Liver (tissue), 9 donors: ENCODE measurements around the gene SLIT3. TPM values are rescaled to one million over a fixed set of nuclear protein-coding genes. Genes with fewer than 3 reads are reported as not detected.

Source experiments
- DNase-seq: peaks from one replicate; pipeline ENCODE4 v3.0.0-alpha.2; 2017; ENCODE audit warnings: low spot score
- H3K27ac ChIP-seq, 2 donors: one replicate each; pipeline ENCODE4 v1.7.0; 2013; ENCODE audit warnings: inconsistent platforms in 2 of 2, low read length in 2 of 2, control low read depth in 1 of 2, low read depth in 1 of 2, mild to moderate bottlenecking in 1 of 2
- H3K27me3 ChIP-seq, 4 donors: one replicate each; pipeline versions ENCODE4 v1.6.1 to v1.7.0; 2013; ENCODE audit warnings: low read length in 3 of 4, inconsistent platforms in 1 of 4, mild to moderate bottlenecking in 1 of 4, moderate library complexity in 1 of 4; ENCODE audit not compliant: control insufficient read depth in 4 of 4, insufficient read depth in 4 of 4
- H3K36me3 ChIP-seq, 4 donors: one replicate each; pipeline versions ENCODE4 v1.6.1 to v1.7.0; 2013; ENCODE audit warnings: low read length in 3 of 4, mild to moderate bottlenecking in 3 of 4, low read depth in 1 of 4, moderate library complexity in 1 of 4; ENCODE audit not compliant: control insufficient read depth in 4 of 4, insufficient read depth in 3 of 4
- H3K4me1 ChIP-seq, 4 donors: one replicate each; pipeline versions ENCODE4 v1.6.1 to v1.7.0; 2013; ENCODE audit warnings: low read length in 3 of 4, mild to moderate bottlenecking in 3 of 4, moderate library complexity in 1 of 4; ENCODE audit not compliant: control insufficient read depth in 4 of 4, insufficient read depth in 4 of 4
- H3K4me3 ChIP-seq, 3 donors: one replicate each; pipeline versions ENCODE4 v1.6.1 to v1.7.0; 2013; ENCODE audit warnings: low read length in 3 of 3, control low read depth in 1 of 3, low read depth in 1 of 3, mild to moderate bottlenecking in 1 of 3
- H3K9ac ChIP-seq, 2 donors: one replicate each; pipeline ENCODE4 v1.7.0; 2013; ENCODE audit warnings: low read length in 2 of 2, mild to moderate bottlenecking in 2 of 2, moderate library complexity in 2 of 2, control low read depth in 1 of 2, low read depth in 1 of 2
- H3K9me3 ChIP-seq, 4 donors: one replicate each; pipeline versions ENCODE4 v1.6.1 to v1.7.0; 2013; ENCODE audit warnings: low read length in 3 of 4; ENCODE audit not compliant: control insufficient read depth in 4 of 4
- EGR1 ChIP-seq, 2 donors: IDR thresholded peaks; 2 replicates each; pipeline ENCODE4 v1.6.1; 2016 to 2018; ENCODE audit warnings: antibody characterized with exemption in 2 of 2, low read depth in 2 of 2
- FOXA1 ChIP-seq: IDR thresholded peaks from 2 replicates; pipeline ENCODE4 v1.6.1; 2016; ENCODE audit warnings: antibody characterized with exemption
- FOXA2 ChIP-seq: IDR thresholded peaks from 2 replicates; pipeline ENCODE4 v1.6.1; 2016; ENCODE audit warnings: antibody characterized with exemption
- GABPA ChIP-seq, 2 donors: IDR thresholded peaks in 1 of 2; conservative IDR thresholded peaks in 1 of 2; 2 replicates each; pipeline ENCODE4 v1.6.1; 2016; ENCODE audit warnings: antibody characterized with exemption in 2 of 2, mild to moderate bottlenecking in 1 of 2, moderate library complexity in 1 of 2
- HNF4A ChIP-seq, 2 donors: conservative IDR thresholded peaks; 2 replicates each; pipeline ENCODE4 v1.6.1; 2016; ENCODE audit warnings: antibody characterized with exemption in 2 of 2, mild to moderate bottlenecking in 2 of 2
- HNF4G ChIP-seq: IDR thresholded peaks from 2 replicates; pipeline ENCODE4 v1.6.1; 2016; ENCODE audit warnings: antibody characterized with exemption
- JUND ChIP-seq, 2 donors: IDR thresholded peaks; 2 replicates each; pipeline ENCODE4 v1.6.1; 2016; ENCODE audit warnings: antibody characterized with exemption in 2 of 2
- NR2F2 ChIP-seq: IDR thresholded peaks from 2 replicates; pipeline ENCODE4 v1.6.1; 2016; ENCODE audit warnings: antibody characterized with exemption
- RAD21 ChIP-seq, 2 donors: IDR thresholded peaks; 2 replicates each; pipeline ENCODE4 v1.6.1; 2016; ENCODE audit warnings: antibody characterized with exemption in 2 of 2, mild to moderate bottlenecking in 2 of 2
- RXRA ChIP-seq, 2 donors: IDR thresholded peaks; 2 replicates each; pipeline ENCODE4 v1.6.1; 2017 to 2018; ENCODE audit warnings: antibody characterized with exemption in 2 of 2, mild to moderate bottlenecking in 1 of 2
- SP1 ChIP-seq: IDR thresholded peaks from 2 replicates; pipeline ENCODE4 v1.6.1; 2018; ENCODE audit warnings: antibody characterized with exemption, mild to moderate bottlenecking
- TAF1 ChIP-seq: conservative IDR thresholded peaks from 2 replicates; pipeline ENCODE4 v1.6.1; 2016; ENCODE audit warnings: antibody characterized with exemption, mild to moderate bottlenecking
- YY1 ChIP-seq: IDR thresholded peaks from 2 replicates; pipeline ENCODE4 v1.6.1; 2016; ENCODE audit warnings: antibody characterized with exemption, mild to moderate bottlenecking
- WGBS: extraction: QIAGEN DNeasy Blood & Tissue Kit; methylation state at CpG from one replicate; pipeline ENCODE4 v1.1.7; 2013; 5-methylcytosine and 5-hydroxymethylcytosine counted together
- polyA plus RNA-seq, 2 donors: library from polyadenylated mRNA; stranded (reverse) in 1 of 2; unstranded in 1 of 2; fragments of 200-250 nt in 1 of 2; fragments of >200 nt in 1 of 2; fragmentation: Nextera tagmentation in 1 of 2; extraction: Ambion mirVana in 1 of 2; gene quantifications; one replicate each; pipeline versions ENCODE4 v1.2.1 to v1.2.3, GENCODE V29; 2013 to 2015
- total RNA-seq, 2 donors: library from RNA; depleted of rRNA; stranded (reverse); fragments of >200 nt; gene quantifications; one replicate each; pipeline ENCODE4 v1.2.3, GENCODE V29; 2014
- TF ChIP-seq, protein P1 (sequence below): IDR thresholded peaks from 2 replicates; pipeline ENCODE4 v1.6.1; 2016; ENCODE audit warnings: antibody characterized with exemption
- TF ChIP-seq, protein P2 (sequence below): fragments of 150-350 bp; IDR thresholded peaks from 2 replicates; pipeline ENCODE4 v1.5.1; 2017; ENCODE audit warnings: improper control_type of control experiment, low read depth, low read length; ENCODE audit not compliant: missing input control
- TF ChIP-seq, protein P3 (sequence below): IDR thresholded peaks from 2 replicates; pipeline ENCODE4 v1.6.1; 2016; ENCODE audit warnings: antibody characterized with exemption
- TF ChIP-seq, protein P4 (sequence below): IDR thresholded peaks from 2 replicates; pipeline ENCODE4 v1.6.1; 2016; ENCODE audit warnings: antibody characterized with exemption, mild to moderate bottlenecking
- TF ChIP-seq, protein P5 (sequence below): IDR thresholded peaks from 2 replicates; pipeline ENCODE4 v1.6.1; 2016; ENCODE audit warnings: antibody characterized with exemption
- donor health status: healthy.
- donor health status: healthy.
- donor health status: healthy.
- donor health status: healthy.
- donor health status: healthy.

Gene SLIT3
- total and polyA plus RNA-seq, 4 donors, result 0.61 to 1.3 (median 0.91) TPM

DNA sequence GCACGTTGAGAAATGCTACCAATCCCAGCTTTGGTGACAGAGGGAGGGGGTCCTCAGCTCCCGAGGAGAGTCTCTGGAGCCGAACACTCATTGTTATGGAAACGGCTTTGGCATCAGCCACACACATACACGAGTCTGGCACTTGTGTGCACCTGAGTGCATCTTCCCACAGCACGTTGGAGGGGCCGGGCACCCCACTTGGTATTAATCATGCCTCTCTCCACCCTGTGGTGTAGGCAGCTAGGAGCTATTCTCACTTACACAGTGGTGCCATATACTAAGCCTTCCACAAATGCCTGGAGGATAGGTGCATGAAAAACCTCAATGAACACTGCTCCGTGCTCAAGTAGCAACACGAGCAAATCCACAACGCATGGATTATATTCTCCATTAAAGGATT lies 587.9 kb downstream of the SLIT3 start:
- TF ChIP-seq HNF4G, result no peak
- no peak for TF ChIP-seq EGR1 (IDR thresholded peaks at IDR 0.05; ENCODE audit: low read depth in 2 of 2)
- no peak for TF ChIP-seq HNF4A (conservative IDR thresholded peaks at IDR 0.05)
- TF ChIP-seq RAD21 (IDR thresholded peaks at IDR 0.05), result no peak
- no peak for TF ChIP-seq SP1
- no peak for TF ChIP-seq RXRA (IDR thresholded peaks at IDR 0.05)
- no peak for TF ChIP-seq YY1
- TF ChIP-seq FOXA1, result no peak
- no peak for TF ChIP-seq TAF1
- TF ChIP-seq JUND (IDR thresholded peaks at IDR 0.05), result no peak
- TF ChIP-seq, protein P1, sequence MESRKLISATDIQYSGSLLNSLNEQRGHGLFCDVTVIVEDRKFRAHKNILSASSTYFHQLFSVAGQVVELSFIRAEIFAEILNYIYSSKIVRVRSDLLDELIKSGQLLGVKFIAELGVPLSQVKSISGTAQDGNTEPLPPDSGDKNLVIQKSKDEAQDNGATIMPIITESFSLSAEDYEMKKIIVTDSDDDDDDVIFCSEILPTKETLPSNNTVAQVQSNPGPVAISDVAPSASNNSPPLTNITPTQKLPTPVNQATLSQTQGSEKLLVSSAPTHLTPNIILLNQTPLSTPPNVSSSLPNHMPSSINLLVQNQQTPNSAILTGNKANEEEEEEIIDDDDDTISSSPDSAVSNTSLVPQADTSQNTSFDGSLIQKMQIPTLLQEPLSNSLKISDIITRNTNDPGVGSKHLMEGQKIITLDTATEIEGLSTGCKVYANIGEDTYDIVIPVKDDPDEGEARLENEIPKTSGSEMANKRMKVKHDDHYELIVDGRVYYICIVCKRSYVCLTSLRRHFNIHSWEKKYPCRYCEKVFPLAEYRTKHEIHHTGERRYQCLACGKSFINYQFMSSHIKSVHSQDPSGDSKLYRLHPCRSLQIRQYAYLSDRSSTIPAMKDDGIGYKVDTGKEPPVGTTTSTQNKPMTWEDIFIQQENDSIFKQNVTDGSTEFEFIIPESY, result no peak
- TF ChIP-seq NR2F2, result no peak
- no peak for TF ChIP-seq GABPA (IDR thresholded peaks at IDR 0.05 in 1 of 2, conservative IDR thresholded peaks at IDR 0.05 in 1 of 2)
- TF ChIP-seq, protein P2, sequence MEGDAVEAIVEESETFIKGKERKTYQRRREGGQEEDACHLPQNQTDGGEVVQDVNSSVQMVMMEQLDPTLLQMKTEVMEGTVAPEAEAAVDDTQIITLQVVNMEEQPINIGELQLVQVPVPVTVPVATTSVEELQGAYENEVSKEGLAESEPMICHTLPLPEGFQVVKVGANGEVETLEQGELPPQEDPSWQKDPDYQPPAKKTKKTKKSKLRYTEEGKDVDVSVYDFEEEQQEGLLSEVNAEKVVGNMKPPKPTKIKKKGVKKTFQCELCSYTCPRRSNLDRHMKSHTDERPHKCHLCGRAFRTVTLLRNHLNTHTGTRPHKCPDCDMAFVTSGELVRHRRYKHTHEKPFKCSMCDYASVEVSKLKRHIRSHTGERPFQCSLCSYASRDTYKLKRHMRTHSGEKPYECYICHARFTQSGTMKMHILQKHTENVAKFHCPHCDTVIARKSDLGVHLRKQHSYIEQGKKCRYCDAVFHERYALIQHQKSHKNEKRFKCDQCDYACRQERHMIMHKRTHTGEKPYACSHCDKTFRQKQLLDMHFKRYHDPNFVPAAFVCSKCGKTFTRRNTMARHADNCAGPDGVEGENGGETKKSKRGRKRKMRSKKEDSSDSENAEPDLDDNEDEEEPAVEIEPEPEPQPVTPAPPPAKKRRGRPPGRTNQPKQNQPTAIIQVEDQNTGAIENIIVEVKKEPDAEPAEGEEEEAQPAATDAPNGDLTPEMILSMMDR, result no peak
- TF ChIP-seq FOXA2, result no peak
- TF ChIP-seq, protein P3, sequence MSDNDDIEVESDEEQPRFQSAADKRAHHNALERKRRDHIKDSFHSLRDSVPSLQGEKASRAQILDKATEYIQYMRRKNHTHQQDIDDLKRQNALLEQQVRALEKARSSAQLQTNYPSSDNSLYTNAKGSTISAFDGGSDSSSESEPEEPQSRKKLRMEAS, result no peak
- no peak overlapping the region for H3K9ac ChIP-seq
- no peaks in the 10 kb centered on the region for H3K36me3 ChIP-seq
- WGBS, result 85% methylated on average over 10 of the region's 10 CpGs
- no peak overlapping the region for H3K4me3 ChIP-seq
- H3K27me3 ChIP-seq, result no peaks in the 10 kb centered on the region
- H3K4me1 ChIP-seq, result no peaks in the 10 kb centered on the region
- DNase-seq, result no peak
- H3K9me3 ChIP-seq, result no peaks in the 10 kb centered on the region
- no peak overlapping the region for H3K27ac ChIP-seq

DNA sequence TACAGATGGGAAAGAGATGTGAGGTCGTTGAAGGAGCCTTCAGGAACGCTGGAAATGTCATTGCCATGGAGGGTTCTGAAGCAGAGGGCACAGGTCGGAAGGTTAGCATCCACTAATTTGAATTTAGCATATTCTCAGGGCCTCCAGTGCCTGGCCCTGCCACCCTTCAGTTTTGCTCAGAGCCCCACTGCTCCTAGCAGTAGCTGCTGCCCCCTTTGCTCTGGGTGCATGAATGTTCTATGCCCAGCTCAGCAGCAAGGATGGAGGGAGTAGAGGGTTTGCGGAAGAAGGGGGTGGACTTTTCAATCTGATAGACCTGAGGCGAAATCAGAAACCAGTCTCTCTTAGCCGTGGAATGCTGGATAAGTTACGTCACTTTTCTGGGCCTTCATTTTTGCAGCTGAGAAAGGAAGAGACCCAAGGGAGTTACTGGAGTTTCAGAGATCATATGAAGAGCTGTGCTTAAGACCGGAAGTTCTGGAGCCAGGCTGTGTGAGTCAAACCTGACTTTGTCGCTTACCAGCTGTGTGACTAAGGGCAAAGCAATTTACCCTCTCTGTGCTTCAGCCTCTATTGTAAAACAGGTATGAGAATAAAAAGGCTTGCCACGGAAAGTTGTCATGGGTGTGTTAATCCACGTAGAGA lies 588.5 kb downstream of the SLIT3 start:
- Histone ChIP-seq H3K36me3 (no peaks in the 10 kb centered on the region), H3K9ac (no peak overlapping the region), H3K27ac (no peak overlapping the region), H3K27me3 (no peaks in the 10 kb centered on the region), H3K9me3 (no peaks in the 10 kb centered on the region), H3K4me1 (no peaks in the 10 kb centered on the region), H3K4me3 (no peak overlapping the region)
- TF ChIP-seq YY1, result no peak
- no peak for TF ChIP-seq FOXA1
- TF ChIP-seq, protein P4, sequence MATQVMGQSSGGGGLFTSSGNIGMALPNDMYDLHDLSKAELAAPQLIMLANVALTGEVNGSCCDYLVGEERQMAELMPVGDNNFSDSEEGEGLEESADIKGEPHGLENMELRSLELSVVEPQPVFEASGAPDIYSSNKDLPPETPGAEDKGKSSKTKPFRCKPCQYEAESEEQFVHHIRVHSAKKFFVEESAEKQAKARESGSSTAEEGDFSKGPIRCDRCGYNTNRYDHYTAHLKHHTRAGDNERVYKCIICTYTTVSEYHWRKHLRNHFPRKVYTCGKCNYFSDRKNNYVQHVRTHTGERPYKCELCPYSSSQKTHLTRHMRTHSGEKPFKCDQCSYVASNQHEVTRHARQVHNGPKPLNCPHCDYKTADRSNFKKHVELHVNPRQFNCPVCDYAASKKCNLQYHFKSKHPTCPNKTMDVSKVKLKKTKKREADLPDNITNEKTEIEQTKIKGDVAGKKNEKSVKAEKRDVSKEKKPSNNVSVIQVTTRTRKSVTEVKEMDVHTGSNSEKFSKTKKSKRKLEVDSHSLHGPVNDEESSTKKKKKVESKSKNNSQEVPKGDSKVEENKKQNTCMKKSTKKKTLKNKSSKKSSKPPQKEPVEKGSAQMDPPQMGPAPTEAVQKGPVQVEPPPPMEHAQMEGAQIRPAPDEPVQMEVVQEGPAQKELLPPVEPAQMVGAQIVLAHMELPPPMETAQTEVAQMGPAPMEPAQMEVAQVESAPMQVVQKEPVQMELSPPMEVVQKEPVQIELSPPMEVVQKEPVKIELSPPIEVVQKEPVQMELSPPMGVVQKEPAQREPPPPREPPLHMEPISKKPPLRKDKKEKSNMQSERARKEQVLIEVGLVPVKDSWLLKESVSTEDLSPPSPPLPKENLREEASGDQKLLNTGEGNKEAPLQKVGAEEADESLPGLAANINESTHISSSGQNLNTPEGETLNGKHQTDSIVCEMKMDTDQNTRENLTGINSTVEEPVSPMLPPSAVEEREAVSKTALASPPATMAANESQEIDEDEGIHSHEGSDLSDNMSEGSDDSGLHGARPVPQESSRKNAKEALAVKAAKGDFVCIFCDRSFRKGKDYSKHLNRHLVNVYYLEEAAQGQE, result no peak
- no peak for TF ChIP-seq HNF4G
- TF ChIP-seq, protein P1, result no peak
- no peak for TF ChIP-seq GABPA (IDR thresholded peaks at IDR 0.05 in 1 of 2, conservative IDR thresholded peaks at IDR 0.05 in 1 of 2)
- no peak for TF ChIP-seq JUND (IDR thresholded peaks at IDR 0.05)
- no peak for TF ChIP-seq NR2F2
- TF ChIP-seq, protein P5, sequence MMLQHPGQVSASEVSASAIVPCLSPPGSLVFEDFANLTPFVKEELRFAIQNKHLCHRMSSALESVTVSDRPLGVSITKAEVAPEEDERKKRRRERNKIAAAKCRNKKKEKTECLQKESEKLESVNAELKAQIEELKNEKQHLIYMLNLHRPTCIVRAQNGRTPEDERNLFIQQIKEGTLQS, result no peak
- TF ChIP-seq RXRA (IDR thresholded peaks at IDR 0.05), result no peak
- no peak for TF ChIP-seq TAF1
- no peak for TF ChIP-seq EGR1 (IDR thresholded peaks at IDR 0.05; ENCODE audit: low read depth in 2 of 2)
- no peak for TF ChIP-seq SP1
- TF ChIP-seq HNF4A (conservative IDR thresholded peaks at IDR 0.05), result no peak
- TF ChIP-seq, protein P3, result no peak
- TF ChIP-seq, protein P2, result no peak
- no peak for DNase-seq
- WGBS, result 85% methylated on average over 11 of the region's 11 CpGs
